ENCODE measurements around the gene SUMO4. TPM values are rescaled to one million over a fixed set of nuclear protein-coding genes. Genes with fewer than 3 reads are reported as not detected.
"Not testable (repeated sequence)": the region's sequence is repeated elsewhere in the genome, so short reads cannot be mapped to it uniquely, and the experiment has no call there.

SUMO4 gene
- total RNA-seq, 2 donors from 2014 or later = 0.67 to 1.3 TPM

DNA sequence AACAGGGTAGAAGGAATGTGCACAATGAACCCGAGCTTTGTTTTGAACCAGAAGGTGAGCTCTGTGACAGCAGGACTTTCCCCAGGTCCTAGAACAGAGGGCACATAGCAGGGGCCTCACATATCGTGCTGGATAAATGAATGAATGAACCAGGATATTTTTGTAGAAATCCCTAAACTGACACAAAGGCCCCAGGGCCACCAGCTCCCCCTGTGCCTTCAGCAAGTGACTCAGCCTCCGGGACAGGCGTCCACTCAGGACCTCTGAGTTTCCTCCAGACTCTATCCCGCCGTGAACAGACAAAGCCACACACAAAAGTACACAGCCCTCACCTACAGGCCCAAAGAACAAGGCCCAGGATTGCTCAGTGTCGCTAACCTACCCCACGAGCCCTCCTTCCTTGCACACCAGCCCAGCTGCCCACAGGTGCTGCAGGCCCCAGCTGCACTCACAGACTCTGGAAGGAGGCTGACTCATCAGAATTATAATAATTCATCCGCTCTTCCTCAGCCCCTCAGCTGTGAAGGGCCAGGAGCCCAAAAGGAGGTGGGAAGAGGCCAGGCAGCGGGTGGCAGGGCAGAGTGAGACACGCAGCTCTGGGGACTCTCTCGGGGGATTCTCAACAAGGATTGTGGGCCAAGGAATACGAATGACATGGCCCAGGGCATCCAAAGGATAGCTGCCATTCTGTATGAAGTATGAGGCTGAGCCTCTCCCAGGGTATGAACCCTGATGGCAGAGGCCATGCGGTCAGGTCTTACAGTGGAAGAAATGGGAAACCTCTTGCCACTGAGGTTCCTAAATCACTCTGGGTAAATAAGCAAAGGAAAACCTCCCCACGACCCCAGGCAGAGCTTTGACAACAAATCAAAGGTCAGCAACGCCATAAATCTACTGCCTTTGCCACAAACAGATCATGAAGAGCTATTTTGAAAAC is 40.9 kb downstream of the SUMO4 start:
- TF ChIP-seq, protein P1, sequence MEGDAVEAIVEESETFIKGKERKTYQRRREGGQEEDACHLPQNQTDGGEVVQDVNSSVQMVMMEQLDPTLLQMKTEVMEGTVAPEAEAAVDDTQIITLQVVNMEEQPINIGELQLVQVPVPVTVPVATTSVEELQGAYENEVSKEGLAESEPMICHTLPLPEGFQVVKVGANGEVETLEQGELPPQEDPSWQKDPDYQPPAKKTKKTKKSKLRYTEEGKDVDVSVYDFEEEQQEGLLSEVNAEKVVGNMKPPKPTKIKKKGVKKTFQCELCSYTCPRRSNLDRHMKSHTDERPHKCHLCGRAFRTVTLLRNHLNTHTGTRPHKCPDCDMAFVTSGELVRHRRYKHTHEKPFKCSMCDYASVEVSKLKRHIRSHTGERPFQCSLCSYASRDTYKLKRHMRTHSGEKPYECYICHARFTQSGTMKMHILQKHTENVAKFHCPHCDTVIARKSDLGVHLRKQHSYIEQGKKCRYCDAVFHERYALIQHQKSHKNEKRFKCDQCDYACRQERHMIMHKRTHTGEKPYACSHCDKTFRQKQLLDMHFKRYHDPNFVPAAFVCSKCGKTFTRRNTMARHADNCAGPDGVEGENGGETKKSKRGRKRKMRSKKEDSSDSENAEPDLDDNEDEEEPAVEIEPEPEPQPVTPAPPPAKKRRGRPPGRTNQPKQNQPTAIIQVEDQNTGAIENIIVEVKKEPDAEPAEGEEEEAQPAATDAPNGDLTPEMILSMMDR (IDR thresholded peaks at IDR 0.05) = no peak
- Histone ChIP-seq H3K4me1 (no peaks in the 10 kb centered on the region), H3K27me3 (no peaks in the 10 kb centered on the region), H3K4me3 (no peak overlapping the region), H3K27ac (no peak overlapping the region), H3K36me3 (no peaks in the 10 kb centered on the region), H3K9me3 (no peaks in the 10 kb centered on the region)
- DNase-seq (ENCODE audit: low spot score) = no peak

DNA sequence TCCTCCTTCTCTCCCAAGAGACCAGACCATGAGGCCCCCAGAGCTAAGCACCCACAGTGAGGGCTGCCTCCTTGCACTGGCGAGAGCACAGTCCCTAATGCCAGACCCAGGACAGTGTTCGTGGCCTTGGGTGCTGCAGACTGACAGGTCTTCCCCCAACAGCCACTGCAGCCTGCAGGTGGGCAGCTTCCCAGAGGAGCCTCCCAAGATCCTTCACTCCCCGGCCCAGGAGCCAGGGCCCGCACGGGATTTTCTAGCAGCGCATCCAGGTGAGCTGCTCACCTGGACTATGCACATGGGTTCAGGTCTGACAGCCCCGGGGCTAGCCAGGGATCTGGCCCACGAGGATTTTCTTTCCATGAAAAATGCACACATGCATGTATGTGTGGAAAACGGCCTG is 41.7 kb downstream of the SUMO4 start:
- Histone ChIP-seq H3K27me3 (no peaks in the 10 kb centered on the region), H3K4me3 (no peak overlapping the region), H3K27ac (no peak overlapping the region), H3K9me3 (no peaks in the 10 kb centered on the region), H3K36me3 (no peaks in the 10 kb centered on the region), H3K4me1 (no peaks in the 10 kb centered on the region)
- no peak for DNase-seq (ENCODE audit: low spot score)
- TF ChIP-seq, protein P1 (IDR thresholded peaks at IDR 0.05) = no peak

DNA sequence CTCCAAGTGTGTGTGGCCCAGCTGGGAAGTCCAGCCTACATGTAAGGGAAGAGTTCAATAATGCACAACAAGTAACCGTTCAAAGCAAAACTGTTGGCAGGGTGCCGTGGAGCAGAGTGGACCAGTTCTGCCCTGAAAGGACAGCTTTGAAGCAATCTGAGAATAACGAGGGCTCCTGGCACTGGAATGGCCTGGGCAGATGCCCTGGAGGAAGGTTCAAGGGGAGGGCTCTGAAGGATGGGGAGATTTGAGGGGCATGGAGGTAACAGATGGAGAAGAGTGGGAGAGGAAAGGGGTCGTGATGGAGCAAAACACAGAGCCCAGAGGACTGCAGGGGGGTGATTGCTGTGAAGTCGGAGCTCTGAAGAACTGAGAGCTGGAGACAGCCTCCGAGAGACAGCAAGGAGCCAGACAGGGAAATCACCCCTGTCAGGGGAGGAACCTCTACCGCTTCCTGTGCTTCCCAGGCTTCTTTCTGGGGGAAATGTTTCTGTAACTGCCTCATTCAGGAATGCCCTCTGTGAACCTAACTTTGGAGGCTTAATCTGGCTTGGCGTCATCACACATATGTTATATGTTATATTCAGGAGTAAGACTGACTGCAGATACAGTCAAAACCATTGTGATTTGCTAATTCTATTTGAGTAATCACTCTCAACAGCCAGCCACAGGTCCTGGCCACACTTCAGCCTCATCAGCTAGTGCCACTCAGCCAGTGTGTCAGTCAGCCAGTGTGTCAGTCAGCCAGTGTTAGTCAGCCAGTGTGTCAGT is 43.5 kb downstream of the SUMO4 start:
- no peaks in the 10 kb centered on the region for H3K27me3 ChIP-seq
- no peak for DNase-seq (ENCODE audit: low spot score)

DNA sequence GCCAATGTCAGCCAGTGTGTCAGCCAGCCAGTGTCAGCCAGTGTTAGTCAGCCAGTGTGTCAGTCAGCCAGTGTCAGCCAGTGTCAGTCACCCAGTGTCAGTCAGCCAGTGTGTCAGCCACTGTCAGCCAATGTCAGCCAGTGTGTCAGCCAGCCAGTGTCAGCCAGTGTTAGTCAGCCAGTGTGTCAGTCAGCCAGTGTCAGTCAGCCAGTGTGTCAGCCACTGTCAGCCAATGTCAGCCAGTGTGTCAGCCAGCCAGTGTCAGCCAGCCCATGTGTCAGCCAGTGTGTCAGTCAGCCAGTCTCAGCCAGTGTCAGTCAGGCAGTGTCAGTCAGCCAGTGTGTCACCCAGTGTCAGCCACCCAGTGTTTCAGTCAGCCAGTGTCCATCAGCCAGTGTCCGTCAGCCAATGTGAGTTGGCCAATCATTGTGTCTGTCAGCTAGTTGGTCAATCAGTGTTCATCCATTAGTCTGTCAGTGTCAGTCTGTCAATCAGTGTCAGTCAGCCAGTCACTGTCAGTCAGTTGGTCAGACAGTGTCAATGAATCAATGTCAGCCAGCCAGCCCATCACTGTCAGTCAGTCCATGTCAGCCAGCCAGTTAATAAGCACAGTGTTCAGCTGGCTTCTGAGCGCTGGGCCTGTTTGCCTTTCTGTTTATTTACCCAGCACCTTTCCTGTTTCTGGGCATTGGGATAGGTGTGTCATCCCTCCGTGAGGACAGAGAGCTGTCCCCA is 44.5 kb downstream of the SUMO4 start:
- not testable (repeated sequence) for H3K9me3 ChIP-seq; H3K27me3 ChIP-seq; H3K4me1 ChIP-seq; DNase-seq (ENCODE audit: low spot score); H3K4me3 ChIP-seq; H3K36me3 ChIP-seq; H3K27ac ChIP-seq

More for the DNA sequence above, 43.5 kb downstream of the SUMO4 start:
- H3K4me3 ChIP-seq = no peak overlapping the region
- TF ChIP-seq, protein P1 (IDR thresholded peaks at IDR 0.05) = no peak
- no peaks in the 10 kb centered on the region for H3K4me1 ChIP-seq
- H3K9me3 ChIP-seq = no peaks in the 10 kb centered on the region
- no peaks in the 10 kb centered on the region for H3K36me3 ChIP-seq
- H3K27ac ChIP-seq = no peak overlapping the region

DNA sequence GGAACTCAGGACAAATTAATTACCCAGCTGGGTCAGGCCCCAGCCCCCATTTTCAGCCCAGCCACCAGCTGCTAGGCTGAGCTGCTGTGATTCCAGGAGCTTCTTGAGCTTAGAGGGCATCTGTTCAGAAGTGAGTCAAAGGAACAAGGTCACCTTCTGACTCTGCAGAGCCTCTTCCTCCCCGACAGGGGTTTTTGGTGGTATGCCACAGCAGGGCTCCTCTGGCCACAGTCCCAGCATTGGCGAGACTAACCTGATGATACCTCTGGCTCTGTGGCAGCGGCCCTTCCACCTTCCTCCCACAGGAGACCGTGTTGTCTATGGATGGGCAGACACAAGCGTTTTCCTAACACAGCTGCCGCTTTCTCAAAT is 45.0 kb downstream of the SUMO4 start:
- no peak overlapping the region for H3K4me3 ChIP-seq
- peaks cover 0 to under 1% of the 10 kb centered on the region in 2 donors for H3K4me1 ChIP-seq
- H3K36me3 ChIP-seq = no peaks in the 10 kb centered on the region
- H3K27me3 ChIP-seq = no peaks in the 10 kb centered on the region
- H3K9me3 ChIP-seq = no peaks in the 10 kb centered on the region
- DNase-seq (ENCODE audit: low spot score) = no peak
- TF ChIP-seq, protein P1 (IDR thresholded peaks at IDR 0.05) = no peak
- H3K27ac ChIP-seq = no peak overlapping the region

DNA sequence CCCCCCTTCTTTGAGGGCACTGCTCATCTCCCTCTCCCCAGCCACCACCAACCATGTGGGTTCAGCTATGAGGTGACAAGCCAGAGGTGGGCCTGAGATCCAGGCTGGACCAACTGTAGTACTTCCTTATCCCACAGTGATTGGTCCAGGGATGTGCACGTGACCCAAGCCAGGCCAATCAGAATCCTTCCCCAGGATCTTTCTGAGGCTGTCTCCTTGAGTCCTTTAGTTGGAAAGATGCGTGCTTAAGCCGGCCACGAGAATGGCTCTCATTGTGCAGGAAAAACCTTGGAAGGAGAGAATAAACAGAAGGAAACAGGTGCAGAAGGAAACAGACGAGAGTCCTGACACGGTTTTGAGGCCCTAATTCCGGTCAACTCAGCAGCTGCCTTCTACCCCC is 45.5 kb downstream of the SUMO4 start:
- TF ChIP-seq, protein P1 (IDR thresholded peaks at IDR 0.05) = no peak
- no peaks in the 10 kb centered on the region for H3K9me3 ChIP-seq
- H3K27me3 ChIP-seq = no peaks in the 10 kb centered on the region
- H3K4me1 ChIP-seq = peaks cover 0 to 5% of the 10 kb centered on the region in 2 donors
- H3K4me3 ChIP-seq = no peak overlapping the region
- DNase-seq (ENCODE audit: low spot score) = no peak
- no peaks in the 10 kb centered on the region for H3K36me3 ChIP-seq
- no peak overlapping the region for H3K27ac ChIP-seq

All from right atrium auricular region (tissue), 2 donors.